Lung (tissue), 12 donors: ENCODE results near the gene GUCD1. TPM values are rescaled to one million over a fixed set of nuclear protein-coding genes. Genes with fewer than 3 reads are reported as not detected.

Experiments
- ATAC-seq: fragments of 200-7000 bp; cut with Tn5 transposase; one replicate; pipeline ENCODE4 v1.9.1; 2020; ENCODE audit warnings: moderate number of reproducible peaks; ENCODE audit not compliant: insufficient read depth, low FRiP score
- DNase-seq, 3 donors: peaks; one replicate each; pipeline ENCODE4 v3.0.0-alpha.2; 2013 to 2017
- H3K27ac ChIP-seq, 2 donors: one replicate each; pipeline ENCODE4 v1.5.1; 2013; ENCODE audit warnings: mild to moderate bottlenecking in 2 of 2, moderate library complexity in 2 of 2, control low read depth in 1 of 2, inconsistent platforms in 1 of 2, low read depth in 1 of 2, low read length in 1 of 2
- H3K27me3 ChIP-seq, 3 donors: one replicate each; pipeline ENCODE4 v1.5.1; 2013; ENCODE audit warnings: low read length in 2 of 3; ENCODE audit not compliant: control insufficient read depth in 3 of 3, insufficient read depth in 3 of 3
- H3K36me3 ChIP-seq, 4 donors: one replicate each; pipeline ENCODE4 v1.5.1; 2013; ENCODE audit warnings: low read length in 4 of 4, mild to moderate bottlenecking in 1 of 4, moderate library complexity in 1 of 4; ENCODE audit not compliant: control insufficient read depth in 4 of 4, insufficient read depth in 4 of 4
- H3K4me1 ChIP-seq, 5 donors: one replicate each; pipeline ENCODE4 v1.5.1; 2013; ENCODE audit warnings: low read length in 5 of 5, mild to moderate bottlenecking in 2 of 5, moderate library complexity in 1 of 5; ENCODE audit not compliant: control insufficient read depth in 5 of 5, insufficient read depth in 5 of 5
- H3K4me3 ChIP-seq: one replicate; pipeline ENCODE4 v1.5.1; 2013; ENCODE audit warnings: mild to moderate bottlenecking, control low read depth, moderate library complexity
- H3K9ac ChIP-seq, 2 donors: one replicate each; pipeline ENCODE4 v1.5.1; 2013; ENCODE audit warnings: low read length in 2 of 2, control low read depth in 1 of 2; ENCODE audit not compliant: insufficient read depth in 1 of 2
- H3K9me3 ChIP-seq, 4 donors: one replicate each; pipeline ENCODE4 v1.5.1; 2013; ENCODE audit warnings: low read length in 3 of 4, mild to moderate bottlenecking in 1 of 4, moderate library complexity in 1 of 4; ENCODE audit not compliant: control insufficient read depth in 4 of 4, insufficient read depth in 3 of 4
- CTCF ChIP-seq: IDR thresholded peaks from 2 replicates; pipeline ENCODE4 v1.5.1; 2012; ENCODE audit warnings: mild to moderate bottlenecking; ENCODE audit errors: control extremely low read depth, extremely low read depth
- WGBS, 2 donors: extraction: QIAGEN DNeasy Blood & Tissue Kit; methylation state at CpG; one replicate each; pipeline ENCODE4 v1.1.7; 2013; 5-methylcytosine and 5-hydroxymethylcytosine counted together
- polyA plus RNA-seq, 2 donors: library from polyadenylated mRNA; stranded (reverse); fragments of 200-250 nt; gene quantifications; one replicate each; pipeline ENCODE4 v1.2.1, GENCODE V29; 2013
- total RNA-seq, 2 donors: library from RNA; depleted of rRNA in 1 of 2; stranded (reverse); fragments of >200 nt in 1 of 2; gene quantifications; one replicate each; pipeline ENCODE4 v1.2.1, GENCODE V29; 2014 to 2021
- donor health status: control.
- donor health status: control.
- donor health status: Bipolar disorder and iron deficiency.
- donor health status: healthy.
- donor health status: DM: yes; HTN: yes; CAD: no.

GUCD1 gene
- total and polyA plus RNA-seq, 4 donors: 87.8 to 130 (median 107) TPM

DNA sequence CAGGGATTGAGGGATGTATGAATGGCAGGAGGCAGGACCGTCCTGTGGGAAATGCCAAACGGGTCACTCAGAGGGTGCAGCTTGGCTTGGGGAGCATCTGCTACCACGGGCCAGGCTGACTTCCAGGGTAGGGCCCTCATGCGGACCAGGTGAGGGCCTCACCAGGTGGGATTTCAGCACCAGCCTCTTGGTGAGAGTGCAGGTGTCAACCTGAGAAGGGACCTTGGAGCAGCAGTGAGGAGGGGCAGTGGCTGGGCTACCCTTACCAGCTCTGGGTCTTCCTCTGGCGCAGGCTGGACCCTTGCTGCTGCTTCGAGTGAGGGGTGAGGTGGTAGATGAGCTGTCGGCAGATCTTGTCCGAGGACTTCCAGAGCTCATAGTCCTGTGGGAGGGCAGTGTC lies 33.0 kb upstream of the GUCD1 start:
- Histone ChIP-seq H3K9me3 (no peaks in the 10 kb centered on the region), H3K4me3 (no peak overlapping the region), H3K4me1 (peaks cover 0 to 21% (median 11%) of the 10 kb centered on the region in 5 donors), H3K27ac (no peak overlapping the region), H3K36me3 (peaks cover 0 to 25% (median 13%) of the 10 kb centered on the region in 4 donors), H3K27me3 (no peaks in the 10 kb centered on the region), H3K9ac (no peak overlapping the region)
- no peak for ATAC-seq
- TF ChIP-seq CTCF: no peak
- WGBS, 2 donors: 82 to 90% methylated on average over 8 of the region's 8 CpGs
- no peak for DNase-seq

- Histone ChIP-seq H3K27ac (no peak overlapping the region), H3K9me3 (no peaks in the 10 kb centered on the region), H3K27me3 (no peaks in the 10 kb centered on the region), H3K4me3 (no peak overlapping the region), H3K36me3 (peaks cover 0 to 25% (median 13%) of the 10 kb centered on the region in 4 donors), H3K9ac (no peak overlapping the region), H3K4me1 (peaks cover 0 to 19% (median 10%) of the 10 kb centered on the region in 5 donors)
- WGBS, 2 donors: 86 to 91% methylated on average over 5 of the region's 5 CpGs
- no peak for DNase-seq
- ATAC-seq: no peak
- TF ChIP-seq CTCF: no peak
These were observed 32.3 kb upstream of the GUCD1 start for GRCh38 chr22:24587251-24587650.

GRCh38 chr22:24585927-24586546 lies 31.1 kb upstream of the GUCD1 start:
- no peak overlapping the region for H3K4me3 ChIP-seq
- ATAC-seq (no peak), DNase-seq (no peak)
- 94 to 95% methylated on average over 24 of the region's 24 CpGs for WGBS, 2 donors
- peaks cover 0 to 25% (median 13%) of the 10 kb centered on the region in 4 donors for H3K36me3 ChIP-seq
- no peaks in the 10 kb centered on the region for H3K27me3 ChIP-seq
- no peak overlapping the region for H3K9ac ChIP-seq
- TF ChIP-seq CTCF: no peak
- no peak overlapping the region for H3K27ac ChIP-seq
- no peaks in the 10 kb centered on the region for H3K9me3 ChIP-seq
- H3K4me1 ChIP-seq: peaks cover 0 to 16% (median 4%) of the 10 kb centered on the region in 5 donors

- H3K27me3 ChIP-seq: no peaks in the 10 kb centered on the region
- WGBS, 2 donors: 96% methylated on average over 3 of the region's 3 CpGs
- no peaks in the 10 kb centered on the region for H3K9me3 ChIP-seq
- no peak for TF ChIP-seq CTCF
- H3K27ac ChIP-seq: no peak overlapping the region
- no peak for ATAC-seq
- no peak for DNase-seq
- peaks cover 0 to 16% (median 4%) of the 10 kb centered on the region in 5 donors for H3K4me1 ChIP-seq
- H3K36me3 ChIP-seq: peaks cover 0 to 25% (median 13%) of the 10 kb centered on the region in 4 donors
- no peak overlapping the region for H3K4me3 ChIP-seq
- no peak overlapping the region for H3K9ac ChIP-seq
These were observed 30.5 kb upstream of the GUCD1 start for GRCh38 chr22:24585461-24585860.
